Gastroesophageal sphincter (tissue), 4 donors: ENCODE data around the gene RALGPS1. TPM values are rescaled to one million over a fixed set of nuclear protein-coding genes. Genes with fewer than 3 reads are reported as not detected.

ENCODE experiments used
- ATAC-seq: fragments of 150-250 bp; one replicate; pipeline ENCODE4 v1.9.1; 2016; ENCODE audit warnings: mild to moderate bottlenecking, moderate library complexity
- H3K27ac ChIP-seq, 4 donors: fragments of 200-600 bp; sonication (generic) in 3 of 4; 1 replicate in 3 of 4; 2 replicates in 1 of 4; pipeline ENCODE4 v1.5.1; 2016 to 2019
- H3K27me3 ChIP-seq: fragments of 200-600 bp; sonication (generic); one replicate; pipeline ENCODE4 v1.5.1; 2019
- H3K36me3 ChIP-seq, 2 donors: fragments of 200-600 bp; sonication (generic); one replicate each; pipeline ENCODE4 v1.5.1; 2019; ENCODE audit warnings: control low read depth in 1 of 2
- H3K4me1 ChIP-seq, 3 donors: fragments of 200-600 bp; sonication (generic); 1 replicate in 2 of 3; 2 replicates in 1 of 3; pipeline ENCODE4 v1.5.1; 2016 to 2019; ENCODE audit warnings: control low read depth in 2 of 3
- H3K4me3 ChIP-seq, 2 donors: fragments of 200-600 bp; sonication (generic); one replicate each; pipeline ENCODE4 v1.5.1; 2019; ENCODE audit warnings: mild to moderate bottlenecking in 1 of 2, moderate library complexity in 1 of 2
- H3K9me3 ChIP-seq, 3 donors: fragments of 200-600 bp; sonication (generic); one replicate each; pipeline ENCODE4 v1.5.1; 2017 to 2019; ENCODE audit warnings: control low read depth in 2 of 3
- EP300 ChIP-seq: sonication (generic); formaldehyde crosslinking; IDR thresholded peaks from one replicate; pipeline ENCODE4 v1.6.1; 2017; ENCODE audit warnings: antibody characterized with exemption, mild to moderate bottlenecking
- POLR2A ChIP-seq, 2 donors: fragments of 450-650 bp; IDR thresholded peaks; one replicate each; pipeline ENCODE4 v1.6.1; 2017; ENCODE audit warnings: antibody characterized with exemption in 2 of 2, mild to moderate bottlenecking in 2 of 2, moderate library complexity in 1 of 2
- POLR2AphosphoS5 ChIP-seq: sonication (generic); formaldehyde crosslinking; IDR thresholded peaks from one replicate; pipeline ENCODE4 v1.6.1; 2017; ENCODE audit warnings: antibody characterized with exemption
- WGBS, 2 donors: methylation state at CpG; one replicate each; pipeline ENCODE4 v1.1.5; 2018; ENCODE audit warnings: low coverage in 1 of 2; 5-methylcytosine and 5-hydroxymethylcytosine counted together
- total RNA-seq, 4 donors: library from RNA; depleted of rRNA; stranded (reverse); fragments of >200 nt; gene quantifications; one replicate each; pipeline ENCODE4 v1.1.0, GENCODE V29; 2016
- TF ChIP-seq, protein P1 (sequence below), 4 experiments: fragments of 200-600 bp in 2 of 4; fragments of 450-650 bp in 2 of 4; sonication (generic) in 1 of 4; IDR thresholded peaks; one replicate each; pipeline ENCODE4 v1.5.1; 2017 to 2019; ENCODE audit warnings: antibody characterized with exemption in 4 of 4, mild to moderate bottlenecking in 2 of 4, moderate library complexity in 2 of 4

Gene RALGPS1
- total RNA-seq, 4 donors from 2014 or later: 5.9 to 17.4 (median 11.3) TPM

DNA sequence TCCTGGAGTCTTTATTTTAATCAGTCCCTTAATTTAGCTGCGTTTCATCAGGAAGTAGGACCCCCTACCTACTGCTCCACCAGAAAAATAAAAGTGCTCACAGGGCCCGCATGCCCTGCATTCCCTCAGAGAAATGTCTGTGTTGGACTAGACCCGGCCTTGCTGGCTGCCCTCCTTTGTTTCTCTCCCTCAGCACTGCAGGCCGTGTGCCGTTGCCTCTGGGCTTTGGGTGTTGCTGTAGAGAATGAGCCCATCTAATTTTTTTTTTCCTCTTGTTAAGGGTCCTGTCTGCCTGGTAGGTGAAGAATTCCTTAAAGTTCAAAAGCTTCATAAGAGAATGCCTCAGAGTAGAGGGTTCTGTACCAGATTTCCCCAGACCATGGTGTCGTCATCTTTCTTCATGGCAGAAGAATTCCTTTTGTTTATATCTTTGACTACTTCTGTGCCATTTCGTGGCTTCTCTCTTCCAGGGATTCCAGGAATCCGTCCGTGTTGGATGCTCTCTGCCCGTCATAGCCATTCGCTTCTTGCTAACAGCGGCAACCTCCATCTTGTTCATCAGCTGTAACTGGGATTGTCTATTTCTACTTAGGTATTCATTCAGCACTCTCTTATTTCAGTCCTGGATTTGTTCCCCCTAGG, 257.6 kb downstream of the RALGPS1 start:
- ATAC-seq: peak; percentile 45
- WGBS, 2 donors: 55 to 66% methylated on average over 8 to 12 of the region's 12 CpGs
- TF ChIP-seq, protein P1, sequence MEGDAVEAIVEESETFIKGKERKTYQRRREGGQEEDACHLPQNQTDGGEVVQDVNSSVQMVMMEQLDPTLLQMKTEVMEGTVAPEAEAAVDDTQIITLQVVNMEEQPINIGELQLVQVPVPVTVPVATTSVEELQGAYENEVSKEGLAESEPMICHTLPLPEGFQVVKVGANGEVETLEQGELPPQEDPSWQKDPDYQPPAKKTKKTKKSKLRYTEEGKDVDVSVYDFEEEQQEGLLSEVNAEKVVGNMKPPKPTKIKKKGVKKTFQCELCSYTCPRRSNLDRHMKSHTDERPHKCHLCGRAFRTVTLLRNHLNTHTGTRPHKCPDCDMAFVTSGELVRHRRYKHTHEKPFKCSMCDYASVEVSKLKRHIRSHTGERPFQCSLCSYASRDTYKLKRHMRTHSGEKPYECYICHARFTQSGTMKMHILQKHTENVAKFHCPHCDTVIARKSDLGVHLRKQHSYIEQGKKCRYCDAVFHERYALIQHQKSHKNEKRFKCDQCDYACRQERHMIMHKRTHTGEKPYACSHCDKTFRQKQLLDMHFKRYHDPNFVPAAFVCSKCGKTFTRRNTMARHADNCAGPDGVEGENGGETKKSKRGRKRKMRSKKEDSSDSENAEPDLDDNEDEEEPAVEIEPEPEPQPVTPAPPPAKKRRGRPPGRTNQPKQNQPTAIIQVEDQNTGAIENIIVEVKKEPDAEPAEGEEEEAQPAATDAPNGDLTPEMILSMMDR (IDR thresholded peaks at IDR 0.05): no peak
- TF ChIP-seq POLR2AphosphoS5 (peak; percentile 69), EP300 (no peak), POLR2A (IDR thresholded peaks at IDR 0.05) (no peak)
- H3K27me3 ChIP-seq: no peaks in the 10 kb centered on the region
- H3K27ac ChIP-seq: peak overlapping the region in 3 of 4 donors; percentile 12 to 64 (median 39)
- peaks cover 0 to 24% of the 10 kb centered on the region in 2 donors for H3K36me3 ChIP-seq
- H3K4me3 ChIP-seq: no peak overlapping the region
- H3K4me1 ChIP-seq: peaks cover 0 to 11% (median 0%) of the 10 kb centered on the region in 3 donors
- no peaks in the 10 kb centered on the region for H3K9me3 ChIP-seq

DNA sequence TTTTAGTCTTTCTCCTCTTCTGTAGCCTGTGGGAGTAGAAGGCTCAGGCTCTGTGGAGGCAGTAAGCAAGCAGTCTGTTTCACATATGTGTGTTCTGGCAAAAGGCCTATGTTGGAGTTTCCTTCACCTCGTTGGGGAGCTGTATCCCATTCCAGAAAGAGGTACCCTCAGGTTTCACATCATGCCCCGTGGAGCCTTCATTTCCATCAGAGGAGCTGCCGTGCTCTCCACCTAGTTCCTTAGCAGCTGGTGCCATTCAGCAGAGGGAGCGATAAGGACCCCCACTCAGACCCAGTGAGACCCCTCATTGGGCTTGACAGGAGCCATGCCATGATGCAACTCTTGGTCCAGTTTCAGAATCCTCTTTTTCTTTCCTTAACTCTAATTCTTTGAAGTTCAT, 258.5 kb downstream of the RALGPS1 start:
- H3K27ac ChIP-seq: peak overlapping the region in 2 of 4 donors; percentile 24 to 64
- peaks cover 0 to 11% (median 0%) of the 10 kb centered on the region in 3 donors for H3K4me1 ChIP-seq

DNA sequence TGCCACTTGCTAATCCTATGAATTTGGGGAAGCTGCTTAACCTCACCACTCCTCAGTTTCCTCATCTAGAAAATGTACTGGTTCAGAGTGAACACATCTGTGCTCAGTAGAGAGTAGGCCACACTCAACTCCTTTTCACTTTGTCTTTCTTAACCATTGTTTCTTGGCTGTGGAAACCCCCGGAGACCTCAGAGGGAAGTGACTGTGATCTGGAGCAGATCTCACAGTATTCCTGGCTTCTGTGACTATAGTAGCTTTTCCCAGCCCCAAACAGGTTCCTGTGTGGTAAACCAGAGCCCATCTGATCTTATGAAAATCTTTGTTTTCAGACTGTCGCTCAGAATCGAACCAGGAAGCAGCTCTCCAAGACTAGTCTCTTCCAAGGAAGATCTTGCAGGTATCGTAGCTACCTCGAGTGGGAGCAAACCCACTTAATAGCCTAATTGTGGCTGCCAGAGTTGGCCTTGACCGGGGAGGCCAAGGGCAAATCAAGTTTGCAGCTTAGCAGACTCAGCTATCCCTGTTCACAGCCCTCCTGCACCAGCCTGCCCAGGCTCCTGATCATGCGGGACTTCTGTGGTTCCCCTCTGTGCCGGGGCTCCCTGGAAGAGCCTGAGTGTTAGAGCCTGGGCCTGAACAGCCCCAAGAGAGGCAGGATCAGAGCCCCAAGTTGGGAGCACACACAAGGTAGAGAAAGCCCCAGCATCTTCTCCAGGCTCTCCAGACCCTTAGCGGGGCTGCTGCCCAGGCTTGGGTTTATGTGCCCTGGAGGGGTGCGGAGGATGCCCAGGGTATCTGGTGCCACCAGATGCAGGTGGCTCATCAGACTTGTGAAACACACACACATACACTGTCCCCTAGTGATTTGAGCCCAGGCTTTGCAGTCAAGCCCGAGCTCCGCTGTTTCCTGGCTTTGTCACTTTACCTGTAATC, 260.1 kb downstream of the RALGPS1 start:
- no peak for ATAC-seq
- H3K4me3 ChIP-seq: no peak overlapping the region
- H3K9me3 ChIP-seq: no peaks in the 10 kb centered on the region
- whole genome bisulfite sequencing, 2 donors: 81 to 95% methylated on average over 3 of the region's 12 CpGs
- TF ChIP-seq EP300 (no peak), POLR2A (IDR thresholded peaks at IDR 0.05) (no peak), POLR2AphosphoS5 (no peak)
- TF ChIP-seq, protein P1 (IDR thresholded peaks at IDR 0.05): no peak
- H3K4me1 ChIP-seq: peaks cover 0 to 24% (median 6%) of the 10 kb centered on the region in 3 donors
- H3K27ac ChIP-seq: no peak overlapping the region
- no peaks in the 10 kb centered on the region for H3K27me3 ChIP-seq
- H3K36me3 ChIP-seq: peaks cover 0 to 6% of the 10 kb centered on the region in 2 donors

More for the DNA sequence above, 258.5 kb downstream of the RALGPS1 start:
- 83 to 91% methylated on average over 1 to 4 of the region's 4 CpGs for WGBS, 2 donors
- Histone ChIP-seq H3K4me3 (no peak overlapping the region), H3K36me3 (peaks cover 0 to 16% of the 10 kb centered on the region in 2 donors), H3K9me3 (no peaks in the 10 kb centered on the region), H3K27me3 (no peaks in the 10 kb centered on the region)
- TF ChIP-seq, protein P1 (IDR thresholded peaks at IDR 0.05): no peak
- TF ChIP-seq POLR2AphosphoS5: no peak
- no peak for TF ChIP-seq EP300
- no peak for TF ChIP-seq POLR2A (IDR thresholded peaks at IDR 0.05)
- ATAC-seq: no peak

DNA sequence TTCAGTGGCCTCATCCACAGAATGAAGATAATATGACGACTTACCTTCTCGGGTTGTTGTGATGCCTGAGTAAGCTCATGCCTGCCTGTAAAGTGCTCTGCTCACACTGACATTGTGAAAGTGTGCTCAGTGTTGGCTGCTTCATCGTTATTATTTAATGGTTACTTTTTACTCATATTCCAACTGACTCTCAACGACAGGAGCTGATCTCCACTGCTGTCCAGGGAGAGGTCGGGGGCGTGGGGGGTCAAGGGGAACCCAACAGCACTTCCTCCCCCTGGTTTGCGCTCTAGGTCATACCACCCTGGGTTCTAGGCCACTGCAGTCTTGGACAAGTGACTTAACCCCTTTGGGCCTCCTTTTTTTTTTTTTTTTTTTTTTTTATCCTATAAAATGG, 260.7 kb downstream of the RALGPS1 start:
- no peaks in the 10 kb centered on the region for H3K9me3 ChIP-seq
- 84 to 100% methylated on average over 3 to 6 of the region's 7 CpGs for whole genome bisulfite sequencing, 2 donors
- ATAC-seq: no peak
- no peak overlapping the region for H3K4me3 ChIP-seq
- H3K36me3 ChIP-seq: peaks cover 0 to 6% of the 10 kb centered on the region in 2 donors
- TF ChIP-seq, protein P1 (IDR thresholded peaks at IDR 0.05): no peak
- TF ChIP-seq EP300 (no peak), POLR2A (IDR thresholded peaks at IDR 0.05) (no peak), POLR2AphosphoS5 (no peak)
- H3K27me3 ChIP-seq: no peaks in the 10 kb centered on the region
- peaks cover 0 to 31% (median 8%) of the 10 kb centered on the region in 3 donors for H3K4me1 ChIP-seq
- no peak overlapping the region for H3K27ac ChIP-seq
